Measurements from ENCODE around the gene ZNF669. TPM values are rescaled to one million over a fixed set of nuclear protein-coding genes. Genes with fewer than 3 reads are reported as not detected.

The ZNF669 gene
- total RNA-seq, 1 donor from 2014 or later = 3.7 TPM

DNA sequence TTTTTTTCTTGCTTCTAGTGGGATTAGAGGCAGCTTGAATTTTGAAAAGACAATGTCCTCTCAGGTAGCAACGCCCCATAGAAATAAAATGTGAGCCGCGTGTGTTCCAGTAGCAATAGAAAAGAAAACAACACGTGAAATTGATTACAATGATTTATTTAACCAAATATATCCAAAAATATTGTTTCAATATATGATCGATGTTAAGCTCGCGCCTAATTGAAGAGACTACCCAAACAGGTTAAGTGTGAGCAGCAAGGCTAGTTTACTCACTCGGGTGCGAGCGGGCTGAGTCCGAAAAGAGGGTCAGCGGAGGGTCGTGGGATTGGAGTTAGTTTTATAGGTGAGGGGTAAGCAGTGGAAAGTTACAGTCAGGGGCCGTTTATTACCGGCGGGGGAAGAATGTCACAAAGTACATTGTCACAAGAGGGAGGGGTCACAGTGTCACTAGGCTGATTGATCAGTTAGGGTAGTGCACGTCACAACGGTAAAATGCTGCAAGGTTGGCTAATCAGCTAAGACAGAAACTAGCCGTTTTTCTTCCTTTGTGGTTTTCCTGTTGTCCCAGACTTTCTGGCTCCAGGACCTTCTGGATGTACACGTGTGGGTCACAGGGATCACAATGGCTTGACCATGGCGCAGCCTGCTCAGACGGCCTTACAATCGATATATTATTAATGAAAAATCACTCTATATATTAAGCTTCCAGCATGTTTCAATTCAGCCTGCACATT is 24.8 kb downstream of the ZNF669 start:
- ATAC-seq (peak; percentile 6), DNase-seq (ENCODE audit: missing footprints) (no peak)
- intact Hi-C loops (cut with DNase I) = no loop called here

GRCh38 chr1:247078258-247079140 is 25.7 kb downstream of the ZNF669 start, which contains the start of gene ZNF670:
TSS of gene ZNF670 (minus strand) at chr1:247078811. CDS start at chr1:247078596, 215 bp downstream.
- peak; percentile 96 for DNase-seq (ENCODE audit: missing footprints)
- ATAC-seq = peak; percentile 100
- intact Hi-C loops (cut with DNase I) = loop anchor here (1.0 kb wide), 1 partner anchor 26 kb away; the partner anchor contains the start of gene ZNF669

- DNase-seq (ENCODE audit: missing footprints) (no peak), ATAC-seq (no peak)
- intact Hi-C loops (cut with DNase I) = loop anchor here (1.0 kb wide), 1 partner anchor 26 kb away; the partner anchor contains the start of gene ZNF669
Observed at GRCh38 chr1:247077876-247078257, 26.3 kb downstream of the ZNF669 start.

- DNase-seq (ENCODE audit: missing footprints) = no peak
- no peak for ATAC-seq
- intact Hi-C loops (cut with DNase I) = no loop called here
Observed at GRCh38 chr1:247077213-247077612, 26.9 kb downstream of the ZNF669 start.

GRCh38 chr1:247070645-247071044 is 33.5 kb downstream of the ZNF669 start:
- intact Hi-C loops (cut with DNase I) = no loop called here
- no peak for DNase-seq (ENCODE audit: missing footprints)
- ATAC-seq = no peak

DNA sequence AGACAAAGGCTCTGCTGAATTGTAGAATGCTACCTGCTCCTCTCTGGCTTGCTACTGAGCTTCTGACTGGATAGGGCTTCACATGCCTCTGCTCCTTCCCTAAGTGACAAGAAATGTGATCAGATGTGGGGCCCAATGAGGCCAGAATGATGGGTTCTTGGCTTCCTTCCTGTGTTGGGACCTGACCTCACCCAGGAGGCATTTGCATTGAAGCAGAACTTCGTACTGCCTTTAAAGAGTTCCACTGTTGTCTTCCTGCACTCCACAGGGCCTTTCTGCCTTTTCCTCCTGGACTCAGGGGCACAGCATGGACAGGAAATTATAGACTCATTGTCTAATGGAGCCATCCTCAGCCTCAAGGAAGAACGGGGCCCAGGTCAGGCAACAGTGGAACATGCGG is 39.9 kb downstream of the ZNF669 start:
- no peak for ATAC-seq
- no peak for DNase-seq (ENCODE audit: missing footprints)
- intact Hi-C loops (cut with DNase I) = no loop called here

- DNase-seq (ENCODE audit: missing footprints) (no peak), ATAC-seq (no peak)
- intact Hi-C loops (cut with DNase I) = no loop called here
Observed at GRCh38 chr1:247060771-247061170, 43.4 kb downstream of the ZNF669 start.

- ATAC-seq (no peak), DNase-seq (ENCODE audit: missing footprints) (no peak)
- intact Hi-C loops (cut with DNase I) = no loop called here
Observed at GRCh38 chr1:247056071-247056470, 48.1 kb downstream of the ZNF669 start.

- DNase-seq (ENCODE audit: missing footprints) = no peak
- intact Hi-C loops (cut with DNase I) = no loop called here
- ATAC-seq = no peak
Observed at GRCh38 chr1:247054992-247055415, 49.2 kb downstream of the ZNF669 start.

Other genes starting within 250 kb of the ZNF669 start
- 21.1 TPM for gene AHCTF1, start 172.4 kb downstream of the ZNF669 start, total RNA-seq
- gene ZNF695, start 96.3 kb downstream of the ZNF669 start, total RNA-seq = not detected
- 1.0 TPM for gene ZNF670, start 25.5 kb downstream of the ZNF669 start, total RNA-seq
- gene ZNF124, start 67.7 kb upstream of the ZNF669 start, total RNA-seq = 7.9 TPM
- not detected for gene VN1R5, start 151.7 kb upstream of the ZNF669 start, total RNA-seq
- gene ZNF496, start 227.5 kb upstream of the ZNF669 start, total RNA-seq = 10.5 TPM